B cell (primary cell): ENCODE measurements around the gene COLEC12. TPM values are rescaled to one million over a fixed set of nuclear protein-coding genes. Genes with fewer than 3 reads are reported as not detected.

Experiments used
- ATAC-seq: fragments of 200-7000 bp; cut with Tn5 transposase; one replicate; pipeline ENCODE4 v1.10.0; 2021; ENCODE audit warnings: low read depth, mild to moderate bottlenecking, moderate number of reproducible peaks, moderate library complexity
- CTCF ChIA-PET: fragments of 350-600 bp; sonication (Branson Sonifier 250); formaldehyde crosslinking; loops from one replicate; lab custom pipeline; 2021; ENCODE audit warnings: antibody characterized with exemption, inconsistent platforms; lab: Charles Lee
- POLR2A ChIA-PET: fragments of 350-600 bp; sonication (Branson Sonifier 250); formaldehyde crosslinking; loops from one replicate; lab custom pipeline; 2021; ENCODE audit warnings: antibody characterized with exemption; lab: Charles Lee
- DNase-seq: peaks from one replicate; pipeline ENCODE4 v3.0.0; 2013
- H2AFZ ChIP-seq: 2 replicates; pipeline ENCODE4 v1.6.1; 2012; ENCODE audit warnings: mild to moderate bottlenecking, low read depth, low read length; ENCODE audit not compliant: insufficient read depth, poor library complexity, severe bottlenecking
- H3K27ac ChIP-seq, 2 donors: 1 replicate in 1 of 2; 2 replicates in 1 of 2; pipeline ENCODE4 v1.5.1; 2012 to 2013; ENCODE audit warnings: low read length in 2 of 2, mild to moderate bottlenecking in 2 of 2, moderate library complexity in 1 of 2
- H3K27me3 ChIP-seq, 4 experiments: fragments of 200-600 bp in 1 of 4; sonication (generic) in 1 of 4; replicated peaks in 1 of 4; 1 replicate in 2 of 4; 2 replicates in 2 of 4; pipeline versions ENCODE4 v1.6.1 to v1.7.0; 2013 to 2016; ENCODE audit warnings: low read length in 3 of 4, mild to moderate bottlenecking in 2 of 4, mixed read lengths in 1 of 4, moderate library complexity in 1 of 4; ENCODE audit not compliant: insufficient read depth in 4 of 4, control insufficient read depth in 3 of 4; ENCODE audit errors: control extremely low read depth in 1 of 4
- H3K36me3 ChIP-seq, 2 experiments: replicated peaks in 1 of 2; 1 replicate in 1 of 2; 2 replicates in 1 of 2; pipeline versions ENCODE4 v1.6.1 to v1.7.1; 2013; ENCODE audit warnings: low read length in 1 of 2; ENCODE audit not compliant: insufficient read depth in 2 of 2, control insufficient read depth in 1 of 2; ENCODE audit errors: control extremely low read depth in 1 of 2, extremely low read depth in 1 of 2
- H3K4me1 ChIP-seq, 2 donors: fragments of 200-600 bp in 1 of 2; sonication (generic) in 1 of 2; 1 replicate in 1 of 2; 2 replicates in 1 of 2; pipeline versions ENCODE4 v1.5.1 to v1.6.1; 2013 to 2017; ENCODE audit warnings: low read length in 2 of 2; ENCODE audit not compliant: control insufficient read depth in 2 of 2, insufficient read depth in 2 of 2
- H3K4me2 ChIP-seq: replicated peaks from 2 replicates; pipeline ENCODE3; 2012; ENCODE audit warnings: mild to moderate bottlenecking, low read depth, low read length; ENCODE audit not compliant: poor library complexity, severe bottlenecking
- H3K4me3 ChIP-seq, 5 experiments: fragments of 200-600 bp in 1 of 5; sonication (generic) in 1 of 5; 1 replicate in 3 of 5; 2 replicates in 2 of 5; pipeline versions ENCODE4 v1.5.1 to v1.7.0; 2011 to 2016; ENCODE audit warnings: low read length in 4 of 5, mild to moderate bottlenecking in 4 of 5, low read depth in 2 of 5, control low read depth in 1 of 5, moderate library complexity in 1 of 5; ENCODE audit not compliant: insufficient read depth in 1 of 5; ENCODE audit errors: control extremely low read depth in 1 of 5, extremely low read depth in 1 of 5
- H3K79me2 ChIP-seq: fragments of 200-600 bp; sonication (generic); one replicate; pipeline ENCODE4 v1.6.0; 2016; ENCODE audit warnings: low read length; ENCODE audit not compliant: control insufficient read depth, insufficient read depth
- H3K9ac ChIP-seq: fragments of 200-600 bp; sonication (generic); 2 replicates; pipeline ENCODE4 v1.6.1; 2017; ENCODE audit warnings: mild to moderate bottlenecking, low read length, moderate library complexity
- H3K9me3 ChIP-seq, 3 donors: one replicate each; pipeline versions ENCODE4 v1.6.1 to v1.7.1; 2013; ENCODE audit warnings: low read length in 2 of 3; ENCODE audit not compliant: control insufficient read depth in 2 of 3, insufficient read depth in 1 of 3; ENCODE audit errors: control extremely low read depth in 1 of 3
- H4K20me1 ChIP-seq: 2 replicates; pipeline ENCODE4 v1.6.0; 2012; ENCODE audit warnings: mild to moderate bottlenecking, low read length; ENCODE audit not compliant: insufficient read depth, control insufficient read depth, poor library complexity, severe bottlenecking
- H3K27ac Mint-ChIP-seq: one replicate; pipeline ENCODE4 v1.8.0; 2021; ENCODE audit warnings: mixed read lengths
- H3K27me3 Mint-ChIP-seq: one replicate; pipeline ENCODE4 v1.8.0; 2021; ENCODE audit warnings: mixed read lengths
- H3K4me1 Mint-ChIP-seq: one replicate; pipeline ENCODE4 v1.8.0; 2021; ENCODE audit warnings: mixed read lengths
- H3K4me3 Mint-ChIP-seq: one replicate; pipeline ENCODE4 v1.8.0; 2021; ENCODE audit warnings: mixed read lengths
- H3K9me3 Mint-ChIP-seq: one replicate; pipeline ENCODE4 v1.8.0; 2022; ENCODE audit warnings: mixed read lengths; ENCODE audit not compliant: insufficient read depth
- CTCF ChIP-seq: fragments of 200-600 bp; IDR thresholded peaks from one replicate; pipeline ENCODE4 v1.8.0; 2022; ENCODE audit warnings: antibody characterized with exemption, mild to moderate bottlenecking
- EZH2 ChIP-seq: IDR thresholded peaks from 2 replicates; pipeline ENCODE4 v1.6.1; 2012; ENCODE audit warnings: borderline replicate concordance, low read depth, mild to moderate bottlenecking, moderate library complexity, low read length; ENCODE audit not compliant: insufficient read depth, poor library complexity, severe bottlenecking
- WGBS: methylation state at CpG from one replicate; pipeline ENCODE4 v1.1.5; 2013; ENCODE audit warnings: missing lambda C conversion rate; ENCODE audit not compliant: insufficient coverage; 5-methylcytosine and 5-hydroxymethylcytosine counted together
- intact Hi-C: fragments of 100-400 bp; cut with micrococcal nuclease; formaldehyde crosslinking; loops from one replicate; pipeline ENCODE4 v1.10.0; 2022
- polyA plus RNA-seq: library from polyadenylated mRNA; depleted of rRNA; stranded (reverse); fragments of >200 nt; gene quantifications from 2 replicates; pipeline ENCODE4 v1.2.3, GENCODE V29; 2012
- total RNA-seq, 2 donors: library from RNA; stranded (reverse); fragments of 120-200 nt in 1 of 2; gene quantifications; 1 replicate in 1 of 2; 2 replicates in 1 of 2; pipeline versions ENCODE4 v1.2.3 to v1.2.4, GENCODE V29; 2013 to 2022

The COLEC12 gene
- total and polyA plus RNA-seq, 2 donors (not counting 1 experiment from before 2014, with no cell fraction given): not detected

GRCh38 chr18:384897-385296 lies 115.6 kb downstream of the COLEC12 start:
- Histone ChIP-seq H3K4me3 (no peak overlapping the region), H2AFZ (no peak overlapping the region)
- no CpG with 5 or more reads among the region's 2 CpGs for WGBS

GRCh38 chr18:383135-383534 lies 117.4 kb downstream of the COLEC12 start:
- POLR2A ChIA-PET: no interaction called here

More at GRCh38 chr18:384897-385296, 115.6 kb downstream of the COLEC12 start:
- ChIA-PET POLR2A (no interaction called here), CTCF (no interaction called here)
- H4K20me1 ChIP-seq: no peaks in the 10 kb centered on the region
- intact Hi-C loops: no loop called here
- Mint-ChIP-seq H3K27me3 (peaks cover 26% of the 10 kb centered on the region), H3K4me1 (no peaks in the 10 kb centered on the region), H3K27ac (no peak overlapping the region), H3K9me3 (peaks cover 4% of the 10 kb centered on the region), H3K4me3 (no peak overlapping the region)
- no peak for TF ChIP-seq EZH2
- no peak for TF ChIP-seq CTCF
- ATAC-seq (no peak), DNase-seq (no peak)
- peaks cover 0 to 1% (median 0%) of the 10 kb centered on the region in 4 experiments for H3K27me3 ChIP-seq
- no peaks in the 10 kb centered on the region for H3K79me2 ChIP-seq
- H3K9me3 ChIP-seq: peaks cover 0 to 3% (median 0%) of the 10 kb centered on the region in 3 donors
- H3K27ac ChIP-seq: no peak overlapping the region
- no peak overlapping the region for H3K9ac ChIP-seq
- peaks cover under 1% of the 10 kb centered on the region in 2 donors for H3K4me1 ChIP-seq
- H3K36me3 ChIP-seq: no peaks in the 10 kb centered on the region
- H3K4me2 ChIP-seq: no peak overlapping the region

More at GRCh38 chr18:383135-383534, 117.4 kb downstream of the COLEC12 start:
- Histone ChIP-seq H3K9ac (no peak overlapping the region), H3K9me3 (peaks cover 0 to 3% (median 0%) of the 10 kb centered on the region in 3 donors), H3K27me3 (no peaks in the 10 kb centered on the region), H4K20me1 (no peaks in the 10 kb centered on the region), H3K4me3 (no peak overlapping the region), H2AFZ (no peak overlapping the region), H3K27ac (no peak overlapping the region), H3K4me1 (peaks cover 3 to 5% of the 10 kb centered on the region in 2 donors), H3K36me3 (no peaks in the 10 kb centered on the region), H3K4me2 (no peak overlapping the region), H3K79me2 (no peaks in the 10 kb centered on the region)
- no peak overlapping the region for H3K27ac Mint-ChIP-seq
- peaks cover 30% of the 10 kb centered on the region for H3K27me3 Mint-ChIP-seq
- WGBS: no CpG with 5 or more reads among the region's 3 CpGs
- H3K4me3 Mint-ChIP-seq: no peak overlapping the region
- intact Hi-C loops: no loop called here
- CTCF ChIA-PET: no interaction called here
- no peak for DNase-seq
- no peak for ATAC-seq
- H3K9me3 Mint-ChIP-seq: peaks cover 4% of the 10 kb centered on the region
- H3K4me1 Mint-ChIP-seq: no peaks in the 10 kb centered on the region
- TF ChIP-seq EZH2 (no peak), CTCF (no peak)
